DND-41 (cell line): ENCODE data around the gene ATXN7L1.

Experiments
- CTCF ChIP-seq: IDR thresholded peaks from 2 replicates; pipeline ENCODE4 v1.5.1; 2012; ENCODE audit warnings: borderline replicate concordance, low read length, moderate library complexity, mild to moderate bottlenecking; ENCODE audit not compliant: poor library complexity, severe bottlenecking; ENCODE audit errors: extremely low read depth
- EZH2 ChIP-seq: IDR thresholded peaks from 3 replicates; pipeline ENCODE4 v1.6.1; 2012; ENCODE audit warnings: borderline replicate concordance, low read depth, mild to moderate bottlenecking, moderate library complexity, low read length, inconsistent platforms; ENCODE audit not compliant: severe bottlenecking

DNA sequence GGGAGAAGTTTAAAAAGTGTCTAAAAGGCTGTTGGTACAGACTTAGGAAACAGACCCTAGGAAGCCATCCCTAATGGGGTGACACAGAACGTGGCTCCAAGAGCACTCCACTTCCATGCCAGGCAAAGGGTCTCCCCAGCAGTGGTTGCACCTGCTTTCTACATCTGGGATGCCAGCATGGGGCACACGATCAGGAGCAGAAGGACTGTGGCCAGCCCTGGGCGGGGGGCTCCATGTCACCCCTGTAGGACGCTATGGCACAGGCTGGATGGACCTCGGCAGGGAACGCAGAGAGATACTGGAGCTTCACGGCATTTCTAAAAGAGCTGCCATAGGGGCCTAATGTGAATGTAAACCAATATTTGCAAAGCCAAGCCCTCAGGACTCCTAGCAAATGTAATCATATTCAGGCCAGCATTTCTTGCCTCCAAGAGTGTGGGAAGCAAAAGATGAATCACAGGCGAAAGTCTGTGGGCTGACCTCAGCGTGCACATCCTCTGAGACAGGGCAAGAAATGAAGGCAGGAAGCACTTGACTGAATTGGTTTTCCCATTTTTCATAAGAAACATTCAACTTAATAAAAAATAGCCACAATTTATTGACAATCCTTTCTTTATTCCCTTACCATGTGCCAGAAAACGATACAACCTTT lies 93.9 kb downstream of the ATXN7L1 start:
- TF ChIP-seq CTCF, result no peak
- TF ChIP-seq EZH2, result no peak
